Central memory CD4-positive, alpha-beta T cell (primary cell): ENCODE results near the gene WDR45B.
"Not testable (repeated sequence)": the region's sequence is repeated elsewhere in the genome, so short reads cannot be mapped to it uniquely, and the experiment has no call there.

Experiments
- DNase-seq: peaks from one replicate; pipeline ENCODE4 v3.0.0; 2022

WDR45B gene

GRCh38 chr17:82655523-82655922 is 7.3 kb upstream of the WDR45B start:
- DNase-seq, result no peak

GRCh38 chr17:82655038-82655479 is 6.8 kb upstream of the WDR45B start:
- no peak for DNase-seq

GRCh38 chr17:82654611-82655010 is 6.4 kb upstream of the WDR45B start:
- not testable (repeated sequence) for DNase-seq

- DNase-seq, result no peak
These were observed 5.6 kb upstream of the WDR45B start for GRCh38 chr17:82653651-82654528.

GRCh38 chr17:82650723-82651122 is 2.5 kb upstream of the WDR45B start:
- no peak for DNase-seq

- DNase-seq, result no peak
These were observed 1.4 kb upstream of the WDR45B start for GRCh38 chr17:82649501-82650261.

GRCh38 chr17:82648742-82649331 is 593 bp upstream of the WDR45B start:
- no peak for DNase-seq

- DNase-seq, result peak; percentile 33
These were observed 565 bp downstream of the WDR45B start for GRCh38 chr17:82647593-82648164.

GRCh38 chr17:82645516-82645915 is 2.7 kb downstream of the WDR45B start:
- DNase-seq, result no peak

- DNase-seq, result no peak
These were observed 4.1 kb downstream of the WDR45B start for GRCh38 chr17:82644148-82644547.

- no peak for DNase-seq
These were observed 6.2 kb downstream of the WDR45B start for GRCh38 chr17:82642022-82642421.

- DNase-seq, result no peak
These were observed 8.2 kb downstream of the WDR45B start for GRCh38 chr17:82640036-82640435.

- DNase-seq, result no peak
These were observed 8.6 kb downstream of the WDR45B start for GRCh38 chr17:82639628-82640027.

GRCh38 chr17:82638183-82638773 is 10.0 kb downstream of the WDR45B start:
- DNase-seq, result no peak

GRCh38 chr17:82636626-82637598 is 11.3 kb downstream of the WDR45B start:
- DNase-seq, result no peak

- DNase-seq, result no peak
These were observed 14.9 kb downstream of the WDR45B start for GRCh38 chr17:82633343-82633742.

GRCh38 chr17:82632451-82632850 is 15.8 kb downstream of the WDR45B start:
- DNase-seq, result no peak

- no peak for DNase-seq
These were observed 16.7 kb downstream of the WDR45B start for GRCh38 chr17:82631544-82631943.

GRCh38 chr17:82630212-82630611 is 18.0 kb downstream of the WDR45B start:
- DNase-seq, result no peak

- DNase-seq, result no peak
These were observed 18.5 kb downstream of the WDR45B start for GRCh38 chr17:82629748-82630147.

- no peak for DNase-seq
These were observed 20.8 kb downstream of the WDR45B start for GRCh38 chr17:82627405-82627804.
